ENCODE measurements around the gene RADIL.

Gene RADIL

DNA sequence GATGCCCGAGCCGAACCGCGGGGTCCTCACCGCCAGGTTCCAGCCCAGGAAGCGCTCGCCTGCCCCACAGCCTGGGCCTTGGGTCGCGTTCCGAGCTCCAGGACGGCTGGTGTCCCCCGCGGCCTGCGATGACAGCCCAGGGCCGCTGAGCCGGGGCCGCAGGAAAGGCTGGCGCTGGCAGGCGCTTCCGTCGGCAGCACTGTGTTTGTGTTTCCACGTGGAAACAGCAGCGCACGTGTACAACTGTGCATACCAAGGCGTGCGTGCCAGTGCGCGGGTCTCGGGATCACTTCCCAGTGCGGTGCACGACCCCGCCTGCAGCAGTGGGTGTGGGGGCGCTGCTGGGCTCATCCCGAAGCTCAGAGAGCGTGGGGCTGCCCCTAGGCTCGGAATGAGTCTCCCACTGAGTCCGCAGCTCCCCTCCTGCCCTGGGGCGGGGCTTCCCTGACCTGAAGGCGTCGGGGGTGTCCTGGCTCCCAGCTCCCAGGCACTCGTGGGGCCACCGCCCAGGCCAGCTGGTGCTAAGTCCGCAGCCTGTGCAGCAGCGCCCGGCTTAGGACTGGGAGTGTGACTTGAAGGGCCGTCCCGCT lies 90.9 kb downstream of the RADIL start:
- DNase-seq (ENCODE audit: low read depth): no peak

GRCh38 chr7:4791738-4792536 lies 91.6 kb downstream of the RADIL start:
- DNase-seq (ENCODE audit: low read depth): peak; percentile 71

GRCh38 chr7:4791101-4791737 lies 92.3 kb downstream of the RADIL start:
- DNase-seq (ENCODE audit: low read depth): no peak

- DNase-seq (ENCODE audit: low read depth): no peak
These were observed 93.0 kb downstream of the RADIL start for GRCh38 chr7:4790516-4790991.

- DNase-seq (ENCODE audit: low read depth): no peak
These were observed 93.4 kb downstream of the RADIL start for GRCh38 chr7:4790078-4790465.

- DNase-seq (ENCODE audit: low read depth): no peak
These were observed 94.1 kb downstream of the RADIL start for GRCh38 chr7:4789194-4790077.

GRCh38 chr7:4788627-4789189 lies 94.8 kb downstream of the RADIL start:
- DNase-seq (ENCODE audit: low read depth): no peak

DNA sequence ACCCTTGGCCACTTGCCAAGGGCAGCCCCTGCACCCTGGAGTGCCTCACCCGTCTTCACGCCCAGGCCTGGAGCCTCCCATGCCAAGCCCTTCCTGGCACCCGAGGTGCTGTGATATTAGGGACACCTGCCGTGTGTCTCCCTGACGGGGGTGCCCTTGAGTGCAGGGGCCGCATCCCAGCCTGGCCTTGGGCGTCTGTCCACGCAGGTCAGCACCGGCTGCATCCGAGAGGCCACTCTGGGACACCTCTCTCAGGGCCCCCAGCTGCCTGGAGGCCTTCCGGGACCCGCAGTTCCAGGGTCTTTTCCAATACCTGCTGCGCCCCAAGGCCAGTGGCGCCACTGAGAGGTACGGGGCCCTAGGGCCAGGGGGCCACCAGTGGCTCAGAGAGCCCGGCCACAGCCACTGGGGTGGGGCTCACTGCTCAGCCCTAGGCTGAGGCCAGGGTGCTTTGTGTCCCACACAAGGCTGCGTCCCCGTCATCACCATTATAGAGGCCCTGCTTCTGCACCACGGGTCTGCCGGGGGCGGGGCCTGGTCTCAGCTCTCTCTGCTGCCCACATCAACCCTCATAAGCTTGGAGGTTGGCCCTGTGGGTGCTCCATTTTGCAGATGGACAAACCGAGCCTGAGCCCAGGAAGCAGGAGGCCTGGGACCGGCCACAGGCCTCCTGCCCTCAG lies 95.4 kb downstream of the RADIL start:
- no peak for DNase-seq (ENCODE audit: low read depth)

GRCh38 chr7:4787541-4787940 lies 96.0 kb downstream of the RADIL start:
- DNase-seq (ENCODE audit: low read depth): no peak

- no peak for DNase-seq (ENCODE audit: low read depth)
These were observed 97.5 kb downstream of the RADIL start for GRCh38 chr7:4786015-4786414.

GRCh38 chr7:4785371-4785770 lies 98.1 kb downstream of the RADIL start:
- no peak for DNase-seq (ENCODE audit: low read depth)

DNA sequence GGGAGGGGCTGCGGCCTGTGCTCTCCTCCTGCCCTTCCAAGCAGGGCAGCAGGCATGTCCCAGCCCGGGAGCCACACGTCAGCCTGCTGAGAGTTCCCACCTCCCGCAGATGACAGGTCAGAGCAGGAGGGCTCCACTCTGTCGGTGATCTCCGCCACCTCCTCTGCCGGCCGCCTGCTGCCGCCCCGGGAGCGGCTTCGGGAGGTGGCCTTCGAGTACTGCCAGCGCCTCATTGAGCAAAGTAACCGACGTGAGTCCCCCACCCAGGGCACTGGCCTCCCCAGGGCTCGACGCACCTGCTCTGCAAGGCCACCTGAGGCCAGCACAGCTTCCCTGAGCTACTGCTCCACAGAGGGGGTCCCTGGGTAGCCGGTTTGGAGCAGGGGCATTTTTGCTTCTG lies 98.7 kb downstream of the RADIL start:
- DNase-seq (ENCODE audit: low read depth): no peak

GRCh38 chr7:4783762-4784351 lies 99.7 kb downstream of the RADIL start:
- no peak for DNase-seq (ENCODE audit: low read depth)

GRCh38 chr7:4783292-4783652 lies 100.2 kb downstream of the RADIL start:
- no peak for DNase-seq (ENCODE audit: low read depth)

GRCh38 chr7:4782333-4783291 lies 100.9 kb downstream of the RADIL start:
- no peak for DNase-seq (ENCODE audit: low read depth)

GRCh38 chr7:4781366-4782069 lies 102.0 kb downstream of the RADIL start:
- DNase-seq (ENCODE audit: low read depth): no peak

- no peak for DNase-seq (ENCODE audit: low read depth)
These were observed 104.4 kb downstream of the RADIL start for GRCh38 chr7:4779118-4779517.

DNA sequence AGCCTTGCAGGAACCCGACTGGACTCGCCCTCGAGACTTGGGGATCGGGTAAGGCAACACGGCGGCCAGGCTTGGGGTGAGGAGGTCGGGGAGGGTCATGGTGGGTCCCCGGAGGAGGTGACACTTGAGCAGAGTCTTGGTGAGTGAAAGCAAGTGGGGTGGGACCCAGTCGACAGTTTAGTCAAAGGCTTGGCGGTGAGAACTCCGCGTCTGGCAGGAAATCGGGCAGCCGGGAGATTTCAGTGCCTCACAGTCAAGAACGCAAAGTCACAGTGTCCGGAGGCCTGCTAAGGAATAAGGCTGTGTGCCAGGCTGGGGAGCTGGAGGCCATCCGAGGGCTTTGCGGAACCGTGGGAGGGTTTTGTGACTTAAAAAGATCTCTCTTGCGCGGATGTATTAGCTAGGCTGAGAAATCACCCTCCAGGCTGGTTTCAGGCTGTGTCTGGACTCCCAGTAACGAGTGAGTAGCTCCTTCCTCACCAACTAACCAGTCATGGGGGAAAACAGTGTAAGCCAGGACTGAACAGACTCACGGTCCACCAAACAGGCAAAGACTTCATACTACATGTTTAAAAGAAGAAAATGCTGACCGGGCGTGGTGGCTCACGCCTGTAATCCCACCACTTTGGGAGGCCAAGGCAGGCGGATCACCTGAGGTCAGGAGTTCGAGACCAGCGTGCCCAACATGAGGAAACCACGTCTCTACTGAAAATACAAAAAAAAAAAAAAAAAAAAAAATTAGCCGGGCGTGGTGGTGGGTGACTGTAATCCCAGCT lies 107.5 kb downstream of the RADIL start:
- DNase-seq (ENCODE audit: low read depth): peak; percentile 20

Measured in stimulated activated CD8-positive, alpha-beta memory T cell treated with anti-CD3 and anti-CD28 coated beads, Interleukin-12 subunit alpha, Interleukin-12 subunit beta, amount 100 ng/mL, for 1 hour (primary cell).